ENCODE results near the gene ASCC3.
"Not testable (repeated sequence)": the region's sequence is repeated elsewhere in the genome, so short reads cannot be mapped to it uniquely, and the experiment has no call there.

ASCC3 gene, protein sequence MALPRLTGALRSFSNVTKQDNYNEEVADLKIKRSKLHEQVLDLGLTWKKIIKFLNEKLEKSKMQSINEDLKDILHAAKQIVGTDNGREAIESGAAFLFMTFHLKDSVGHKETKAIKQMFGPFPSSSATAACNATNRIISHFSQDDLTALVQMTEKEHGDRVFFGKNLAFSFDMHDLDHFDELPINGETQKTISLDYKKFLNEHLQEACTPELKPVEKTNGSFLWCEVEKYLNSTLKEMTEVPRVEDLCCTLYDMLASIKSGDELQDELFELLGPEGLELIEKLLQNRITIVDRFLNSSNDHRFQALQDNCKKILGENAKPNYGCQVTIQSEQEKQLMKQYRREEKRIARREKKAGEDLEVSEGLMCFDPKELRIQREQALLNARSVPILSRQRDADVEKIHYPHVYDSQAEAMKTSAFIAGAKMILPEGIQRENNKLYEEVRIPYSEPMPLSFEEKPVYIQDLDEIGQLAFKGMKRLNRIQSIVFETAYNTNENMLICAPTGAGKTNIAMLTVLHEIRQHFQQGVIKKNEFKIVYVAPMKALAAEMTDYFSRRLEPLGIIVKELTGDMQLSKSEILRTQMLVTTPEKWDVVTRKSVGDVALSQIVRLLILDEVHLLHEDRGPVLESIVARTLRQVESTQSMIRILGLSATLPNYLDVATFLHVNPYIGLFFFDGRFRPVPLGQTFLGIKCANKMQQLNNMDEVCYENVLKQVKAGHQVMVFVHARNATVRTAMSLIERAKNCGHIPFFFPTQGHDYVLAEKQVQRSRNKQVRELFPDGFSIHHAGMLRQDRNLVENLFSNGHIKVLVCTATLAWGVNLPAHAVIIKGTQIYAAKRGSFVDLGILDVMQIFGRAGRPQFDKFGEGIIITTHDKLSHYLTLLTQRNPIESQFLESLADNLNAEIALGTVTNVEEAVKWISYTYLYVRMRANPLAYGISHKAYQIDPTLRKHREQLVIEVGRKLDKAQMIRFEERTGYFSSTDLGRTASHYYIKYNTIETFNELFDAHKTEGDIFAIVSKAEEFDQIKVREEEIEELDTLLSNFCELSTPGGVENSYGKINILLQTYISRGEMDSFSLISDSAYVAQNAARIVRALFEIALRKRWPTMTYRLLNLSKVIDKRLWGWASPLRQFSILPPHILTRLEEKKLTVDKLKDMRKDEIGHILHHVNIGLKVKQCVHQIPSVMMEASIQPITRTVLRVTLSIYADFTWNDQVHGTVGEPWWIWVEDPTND (N-terminal part only)

DNA sequence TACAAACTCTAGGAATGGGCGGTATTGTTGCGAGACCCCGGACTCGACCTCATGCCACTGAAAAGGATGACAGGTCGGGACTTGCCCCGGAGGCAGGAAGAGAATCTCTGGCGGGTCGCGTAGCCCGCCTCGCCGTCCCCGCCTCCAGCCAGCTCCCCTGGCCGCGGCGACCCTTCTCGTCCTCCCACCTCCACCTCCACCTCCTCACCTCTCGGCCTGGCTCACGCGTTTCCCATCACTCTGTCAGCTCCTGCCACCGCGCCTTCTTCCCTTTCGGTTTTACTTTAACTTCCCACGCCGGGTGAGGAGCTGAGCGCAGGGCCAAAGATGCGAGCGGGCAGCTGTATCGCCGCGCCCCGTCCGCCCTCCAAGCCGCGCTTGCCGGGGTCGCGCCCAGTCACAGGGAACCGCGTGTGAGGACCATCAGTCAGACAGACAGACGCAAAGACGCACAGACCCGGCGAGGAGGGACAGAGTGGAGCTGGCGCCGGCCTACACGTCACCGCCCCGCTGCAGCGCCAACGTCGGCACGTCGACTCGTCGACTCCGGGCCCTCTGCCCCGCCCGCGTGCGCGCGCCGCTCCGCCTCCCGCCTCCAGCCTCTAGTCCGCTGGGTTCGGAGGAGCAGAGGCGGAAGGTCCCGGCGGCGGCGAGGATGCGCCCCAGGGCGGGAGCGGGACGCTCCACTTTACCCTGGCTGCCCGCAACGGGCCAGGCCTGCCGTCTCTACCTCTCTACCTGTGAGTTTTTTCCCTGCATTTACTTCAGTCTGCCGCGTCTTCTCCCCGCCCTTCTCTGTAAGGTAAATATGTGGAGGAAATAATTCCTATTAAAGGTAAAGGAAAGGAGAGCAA, at the start of gene ASCC3:
TSS of gene ASCC3 (minus strand) at position 477 of the 854 bp plus-strand sequence. CDS start 13,332 bp downstream, outside the sequence.
- peak; percentile 95 for DNase-seq

DNA sequence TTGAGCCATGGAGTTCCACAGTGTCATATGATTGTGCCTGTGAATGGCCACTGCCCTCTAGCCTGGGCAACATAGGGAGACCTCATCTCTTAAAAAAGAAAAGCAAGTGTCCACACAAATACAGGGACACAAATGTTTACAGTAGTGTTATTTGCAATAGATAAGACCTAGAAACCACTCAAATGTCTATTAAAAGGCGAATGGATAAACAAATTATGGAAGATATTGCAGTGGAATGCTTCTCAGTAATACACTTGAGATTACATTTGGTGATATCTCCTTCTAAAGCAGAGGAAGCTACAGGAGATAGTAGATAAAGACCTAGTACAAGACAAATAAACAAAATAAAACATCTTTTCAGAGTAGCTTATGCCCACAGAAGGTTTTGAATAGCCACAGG, 44.6 kb upstream of the ASCC3 start:
- DNase-seq = no peak

DNA sequence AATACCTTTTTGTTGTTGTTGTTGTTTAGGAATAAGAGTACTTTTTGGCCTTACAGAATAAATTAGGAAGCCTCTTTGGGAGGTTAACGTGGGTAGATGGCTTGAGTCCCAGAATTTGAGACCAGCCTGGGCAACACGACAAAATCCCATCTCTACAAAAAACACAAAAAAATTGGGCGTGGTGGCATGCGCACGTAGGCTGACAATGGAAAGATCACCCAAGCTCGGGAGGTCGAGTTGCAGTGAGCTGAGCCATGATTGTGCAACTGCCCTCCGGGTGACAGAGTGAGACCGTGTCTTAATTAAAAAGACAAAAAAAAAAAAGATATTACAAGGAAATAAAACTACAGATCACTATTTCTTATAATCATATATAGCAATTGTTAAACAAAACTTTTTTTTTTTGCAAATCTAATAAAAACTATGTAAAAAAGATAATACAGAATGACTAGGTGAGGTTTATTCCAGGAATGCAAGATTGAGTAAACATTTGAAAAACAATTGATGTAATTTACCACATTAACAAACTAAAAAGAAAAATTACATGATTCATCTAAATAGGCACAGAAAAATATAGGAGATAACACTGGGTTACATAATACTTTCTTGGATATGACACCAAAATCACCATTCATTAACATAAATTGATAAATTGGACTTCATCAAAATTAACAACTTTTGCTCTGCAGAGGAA, 43.6 kb upstream of the ASCC3 start:
- DNase-seq = no peak

DNA sequence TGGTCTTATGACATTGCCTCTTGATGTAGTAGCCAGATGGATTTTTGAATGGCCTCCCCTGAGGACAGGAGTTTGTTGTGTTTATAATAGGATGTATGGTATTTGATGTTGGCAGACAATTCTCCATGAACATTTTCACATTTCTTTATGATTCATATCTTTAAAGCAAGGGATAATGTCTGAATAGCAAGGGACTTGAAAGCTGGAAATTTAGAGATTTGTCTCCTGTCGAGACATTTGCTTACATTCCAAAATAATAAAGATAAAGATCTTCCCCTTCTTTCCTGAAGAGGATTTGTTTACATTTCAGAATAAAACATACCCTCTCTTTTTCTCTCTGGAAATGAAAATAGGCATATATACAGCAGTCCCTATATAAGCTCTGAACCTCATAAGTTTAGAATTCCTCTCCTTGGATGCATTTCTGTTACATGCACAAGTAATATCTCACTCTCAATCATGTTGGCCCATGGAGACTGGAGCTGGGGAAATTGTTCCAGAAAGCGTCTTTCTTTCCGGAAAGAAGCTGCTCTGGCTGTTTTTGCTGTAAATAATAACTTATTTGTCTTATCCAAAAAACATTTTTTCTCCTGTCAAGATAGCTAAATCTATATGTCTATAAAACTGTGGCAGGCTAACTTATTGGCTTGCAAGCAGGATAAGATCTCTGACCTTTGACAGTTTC, 42.5 kb upstream of the ASCC3 start:
- DNase-seq = no peak

DNA sequence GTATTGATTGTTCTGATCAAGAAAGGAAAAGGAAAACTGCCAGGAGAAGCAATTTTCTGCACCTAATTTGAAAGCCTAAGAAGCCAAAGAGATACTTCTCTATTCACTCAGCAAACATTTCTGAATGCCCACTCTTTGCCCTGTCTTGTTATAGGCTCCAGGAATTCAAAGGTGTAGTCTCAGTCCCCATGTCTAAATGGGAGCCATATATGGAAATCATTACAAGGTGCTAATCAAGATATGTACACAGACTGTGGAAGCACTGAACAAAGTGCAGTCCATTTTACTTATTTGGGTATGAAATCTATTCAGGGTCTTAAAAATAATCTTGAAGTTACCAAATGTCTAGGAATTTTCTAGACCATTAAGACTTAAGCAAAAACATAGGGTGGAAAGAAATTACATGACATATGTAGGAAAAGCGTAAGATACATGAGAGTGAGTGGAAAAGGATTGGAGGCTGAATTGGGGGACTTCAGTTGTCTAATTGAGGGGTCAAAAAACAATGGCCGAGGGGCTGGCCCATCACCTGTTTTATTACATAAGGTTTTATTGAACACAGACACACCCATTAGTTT, 39.0 kb upstream of the ASCC3 start:
- DNase-seq = no peak

DNA sequence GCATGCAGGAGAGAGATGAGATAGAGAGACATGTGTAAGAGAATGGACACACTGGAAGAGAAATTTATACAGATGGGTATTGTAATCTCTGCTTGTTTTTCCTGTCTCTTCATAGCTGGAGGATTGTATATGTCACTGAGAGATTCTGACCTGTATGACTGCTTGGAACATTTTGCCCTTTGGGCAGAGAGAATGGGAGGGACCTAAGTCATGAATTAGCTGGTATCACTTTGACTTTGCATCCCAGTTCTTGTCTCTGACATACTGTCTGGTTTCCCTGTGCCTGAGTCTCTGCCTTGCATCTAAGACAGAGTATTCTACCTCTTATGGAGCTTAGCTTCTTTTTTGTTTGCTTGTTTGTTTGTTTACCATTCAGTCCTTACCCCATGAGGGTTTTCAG, 37.0 kb upstream of the ASCC3 start:
- no peak for DNase-seq

DNA sequence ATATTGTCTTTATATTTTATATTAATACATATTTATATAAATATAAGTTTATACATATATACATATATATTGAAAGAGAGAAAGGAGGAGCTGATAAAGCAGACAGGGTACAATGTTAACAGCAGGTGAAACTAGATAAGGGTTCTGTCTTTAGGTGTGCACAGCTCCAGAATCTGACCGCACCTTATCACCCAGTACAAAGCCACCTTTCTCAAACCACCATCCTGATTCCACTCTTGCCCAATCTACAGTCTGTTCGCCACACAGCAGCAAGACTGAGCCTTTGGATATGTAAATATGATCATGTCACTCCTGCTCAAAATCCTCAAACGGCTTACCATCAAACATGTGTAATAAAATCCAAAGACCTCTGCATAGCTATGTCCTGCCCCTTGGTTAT, 34.7 kb upstream of the ASCC3 start:
- peak; percentile 26 for DNase-seq

DNA sequence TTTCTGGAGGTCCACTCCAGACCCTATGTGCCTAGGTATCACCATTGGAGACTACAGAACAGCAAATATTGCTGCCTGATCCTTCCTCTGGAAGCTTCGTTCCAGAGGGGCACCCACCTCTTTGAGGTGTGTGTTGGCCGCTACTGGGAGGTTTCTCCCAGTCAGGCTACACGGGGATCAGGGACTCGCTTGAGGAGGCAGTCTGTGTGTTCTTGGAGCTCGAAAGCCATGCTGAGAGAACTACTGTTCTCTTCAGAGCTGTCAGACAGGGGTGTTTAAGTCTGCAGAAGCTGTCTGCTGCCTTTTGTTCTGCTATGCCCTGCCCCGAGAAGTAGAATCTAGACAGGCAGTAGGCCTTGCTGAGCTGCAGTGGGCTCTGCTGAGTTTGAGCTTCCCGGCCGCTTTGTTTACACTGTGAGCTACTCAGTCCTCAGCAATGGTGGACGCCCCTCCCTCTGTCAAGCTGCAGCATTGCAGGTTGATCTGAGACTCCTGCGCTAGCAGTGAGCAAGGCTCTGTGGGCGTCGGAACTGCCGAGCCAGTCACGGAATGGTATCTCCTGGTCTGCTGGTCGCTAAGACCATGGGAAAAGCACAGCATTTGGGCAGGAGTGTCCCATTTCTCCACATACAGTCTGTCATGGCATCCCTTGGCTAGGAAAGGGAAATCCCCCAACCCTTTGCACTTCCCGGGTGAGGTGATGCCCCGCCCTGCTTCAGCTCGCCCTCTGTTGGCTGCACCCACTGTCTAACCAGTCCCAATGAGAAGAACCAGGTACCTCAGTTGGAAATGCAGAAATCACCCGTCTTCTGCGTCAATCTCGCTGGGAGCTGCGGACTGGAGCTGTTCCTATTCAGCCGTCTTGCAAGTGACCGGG, 32.5 kb upstream of the ASCC3 start:
- DNase-seq = no peak

DNA sequence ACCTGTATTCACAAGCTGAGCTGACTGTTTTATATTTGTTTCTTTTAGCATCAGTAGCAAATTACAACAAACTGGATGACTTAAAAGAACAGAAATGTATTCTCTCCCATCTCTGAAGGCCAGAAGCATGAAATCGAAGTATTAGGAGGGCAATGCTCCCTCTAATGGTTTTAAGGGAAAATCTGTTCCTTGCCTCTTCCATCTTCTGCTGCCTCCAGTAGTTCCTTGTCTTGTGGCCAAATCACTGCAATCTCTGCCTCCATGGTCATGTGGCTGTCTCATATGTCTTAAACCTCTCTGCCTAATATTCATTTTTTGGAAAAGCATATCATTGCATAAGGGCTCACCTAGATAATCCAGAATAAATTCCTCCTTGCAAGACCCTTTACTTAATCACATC, 25.2 kb upstream of the ASCC3 start:
- no peak for DNase-seq

DNA sequence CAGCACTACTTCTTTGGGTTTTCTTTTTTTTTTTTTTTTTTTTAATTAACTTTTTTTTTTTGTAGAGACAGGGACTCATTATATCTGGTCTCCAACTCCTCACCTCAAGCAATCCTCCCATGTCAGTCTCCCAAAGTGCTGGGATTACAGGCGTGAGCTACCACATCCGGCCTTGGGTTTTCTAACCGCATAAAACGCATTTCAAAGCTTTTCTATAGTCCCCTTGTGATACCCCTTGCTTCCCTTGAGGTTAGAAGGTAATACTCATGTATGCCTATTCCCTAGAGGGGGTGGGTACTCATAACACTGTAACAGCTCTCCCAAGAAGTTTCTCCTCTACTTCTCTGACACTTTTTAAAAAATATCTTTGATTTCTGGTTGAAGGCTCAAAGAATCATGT, 23.9 kb upstream of the ASCC3 start:
- DNase-seq = no peak

DNA sequence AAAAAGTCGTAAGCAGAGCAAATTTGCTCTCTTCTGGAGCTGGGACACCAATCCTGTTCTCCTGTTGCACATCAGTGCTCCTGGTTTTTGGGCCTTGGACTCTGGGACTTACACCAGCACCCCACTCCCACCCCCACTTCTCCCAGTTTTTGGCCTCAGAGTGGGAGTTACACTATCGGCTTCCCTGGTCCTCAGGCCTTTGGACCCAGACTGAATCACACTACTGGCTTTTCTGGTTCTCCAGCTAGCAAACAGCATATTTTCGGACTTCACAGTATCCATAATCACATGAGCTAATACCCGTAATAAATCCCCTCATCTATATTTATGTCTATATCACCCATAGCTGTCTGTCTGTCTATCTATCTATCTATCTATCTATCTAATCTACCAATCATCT, 23.2 kb upstream of the ASCC3 start:
- no peak for DNase-seq

DNA sequence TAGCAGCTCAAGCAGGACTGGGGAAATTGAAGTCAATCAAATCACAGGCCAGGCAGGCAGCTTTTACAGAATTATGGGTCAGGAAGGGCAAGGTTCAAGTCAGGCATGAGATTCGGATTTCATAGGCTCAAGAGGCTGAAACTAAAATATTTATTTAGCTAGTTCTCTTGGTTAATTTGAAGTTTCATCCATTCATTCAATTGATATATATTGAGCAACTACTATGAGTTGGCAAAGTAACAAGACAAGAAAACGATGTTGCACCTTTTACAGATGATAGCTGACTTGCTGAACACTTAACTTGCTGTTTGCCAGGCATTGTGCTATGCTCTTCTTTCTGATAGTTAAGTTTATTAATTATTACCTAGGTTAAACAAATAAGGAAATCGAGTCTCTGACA, 20.5 kb upstream of the ASCC3 start:
- DNase-seq = no peak

DNA sequence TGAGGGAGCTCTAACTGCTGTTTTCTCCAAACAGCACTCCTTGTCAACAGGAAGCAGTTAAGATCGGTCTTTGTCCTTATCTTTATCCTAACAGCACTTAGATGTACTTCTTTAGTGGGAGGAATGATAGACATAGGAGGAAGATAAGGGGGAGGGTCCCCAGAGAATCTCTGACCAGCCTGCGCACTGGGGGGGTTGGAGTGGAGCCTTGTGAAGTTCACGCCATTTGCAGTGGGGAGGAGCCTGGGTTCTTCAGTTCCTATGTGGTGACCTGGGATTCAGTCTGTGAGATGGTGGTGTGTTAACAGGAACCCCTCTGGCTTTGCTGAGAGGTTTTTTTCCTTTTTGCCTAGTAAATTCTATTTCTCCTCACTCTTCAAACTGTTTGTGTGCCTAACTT, 18.1 kb upstream of the ASCC3 start:
- DNase-seq = no peak

DNA sequence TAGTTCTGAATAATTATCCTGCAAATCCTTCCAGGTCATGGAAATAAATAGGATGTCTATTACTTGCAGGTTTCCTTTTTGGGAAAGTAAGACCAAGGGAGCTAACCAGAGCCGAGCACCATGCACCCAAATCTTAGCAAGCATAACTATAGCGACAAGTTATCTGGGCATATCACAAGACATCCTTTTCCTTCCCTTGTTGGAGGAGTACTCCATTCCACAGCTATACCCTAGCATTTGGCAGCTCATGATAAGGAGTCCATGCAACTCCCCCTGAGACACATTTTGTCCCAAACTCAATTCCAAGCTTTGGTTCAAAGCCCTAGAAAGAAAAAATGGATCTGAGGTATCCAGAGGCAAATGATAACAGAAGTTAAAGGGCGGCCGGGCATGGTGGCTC, 16.5 kb upstream of the ASCC3 start:
- DNase-seq = no peak

DNA sequence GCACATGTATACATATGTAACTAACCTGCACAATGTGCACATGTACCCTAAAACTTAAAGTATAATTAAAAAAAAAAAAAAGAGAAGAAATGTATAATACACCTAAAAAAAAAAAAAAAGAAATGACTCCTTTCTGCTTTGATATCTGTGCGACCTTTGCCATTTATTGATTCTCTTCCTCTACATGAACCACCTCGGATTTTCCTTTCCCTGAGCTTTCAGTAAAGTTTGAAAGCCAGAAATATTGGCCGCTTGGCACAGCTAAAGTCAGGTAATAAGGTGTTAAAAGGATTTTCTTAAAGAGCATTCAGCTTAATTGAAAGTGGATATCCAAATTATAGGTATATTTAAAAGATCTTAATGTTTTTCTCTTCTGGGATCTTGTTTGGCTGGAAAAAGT, 12.6 kb upstream of the ASCC3 start:
- DNase-seq = no peak

DNA sequence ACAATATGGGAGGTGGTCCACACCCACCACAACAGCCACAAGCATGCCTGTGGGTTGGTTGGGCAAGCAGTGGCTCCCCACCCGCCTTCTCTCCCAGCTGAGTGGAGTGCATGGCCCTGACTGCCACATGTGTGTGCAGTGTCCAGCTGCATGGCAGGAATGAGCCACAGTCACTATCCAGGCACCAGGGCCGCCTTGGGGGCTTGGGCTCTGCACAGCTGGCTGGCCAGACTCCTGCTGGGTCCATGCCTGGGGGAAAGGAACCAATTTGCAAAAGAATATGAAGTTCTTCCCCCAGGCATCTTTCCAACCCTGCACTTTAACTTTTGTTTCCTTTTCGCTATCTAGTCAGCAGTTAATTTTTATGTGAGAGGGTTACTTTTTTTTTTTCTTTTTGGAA, 11.6 kb upstream of the ASCC3 start:
- DNase-seq = peak; percentile 25

DNA sequence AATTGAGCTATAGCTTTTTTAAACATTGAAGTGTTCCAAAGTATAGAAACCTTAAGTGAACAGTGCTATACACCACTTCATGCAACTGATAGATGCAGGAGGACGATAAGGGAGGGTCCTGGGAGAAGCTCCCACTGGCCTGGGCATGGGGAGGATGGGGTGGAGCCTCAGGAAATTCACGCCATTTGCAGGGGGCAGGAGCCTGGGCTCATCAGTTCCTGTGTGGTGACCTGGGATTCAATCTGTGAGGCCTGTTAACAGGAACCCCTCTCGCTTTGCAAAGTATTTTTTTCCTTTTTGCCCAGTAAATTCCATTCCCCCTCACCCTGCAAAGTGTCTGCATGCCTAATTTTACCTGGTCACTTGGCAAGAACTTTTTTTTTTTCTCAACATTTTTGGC, 11.0 kb upstream of the ASCC3 start:
- DNase-seq = no peak

DNA sequence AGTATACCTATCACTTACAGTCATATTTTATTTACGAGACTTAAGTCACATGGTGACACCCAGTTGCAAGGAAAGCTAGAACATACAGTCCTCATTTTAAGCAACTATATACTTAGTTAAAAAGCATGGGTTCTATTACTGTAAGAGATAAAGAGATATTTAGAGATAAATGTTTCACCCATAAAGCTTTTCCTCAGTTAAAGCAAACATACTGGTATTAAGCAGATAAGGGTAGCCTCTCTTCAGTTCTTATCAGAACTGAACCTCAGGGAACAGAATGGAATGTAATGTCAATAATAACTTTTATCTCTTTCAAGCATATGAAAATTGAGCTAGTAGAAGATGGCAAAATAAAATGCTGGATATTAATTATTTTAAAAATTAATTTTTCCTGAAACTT, 9.9 kb upstream of the ASCC3 start:
- peak; percentile 82 for DNase-seq

DNA sequence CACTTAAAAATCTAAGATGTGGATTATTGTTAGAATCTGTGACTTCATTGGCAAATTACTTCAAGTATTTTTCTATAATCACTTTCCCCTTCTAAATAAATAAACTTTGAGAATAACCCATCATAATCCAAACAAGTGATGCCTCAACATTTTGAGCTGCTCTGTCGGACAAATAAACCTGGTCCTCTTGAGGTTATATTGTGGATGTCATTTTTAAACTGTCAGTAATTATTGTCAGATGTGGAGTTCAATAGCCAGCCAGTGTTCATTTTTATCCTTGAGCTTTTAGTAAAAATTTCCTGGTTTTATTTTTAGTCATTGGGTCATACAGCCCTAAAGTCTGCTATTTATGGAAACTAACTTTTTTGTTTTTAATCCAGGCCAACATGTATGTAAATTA, 9.5 kb upstream of the ASCC3 start:
- DNase-seq = not testable (repeated sequence)

DNA sequence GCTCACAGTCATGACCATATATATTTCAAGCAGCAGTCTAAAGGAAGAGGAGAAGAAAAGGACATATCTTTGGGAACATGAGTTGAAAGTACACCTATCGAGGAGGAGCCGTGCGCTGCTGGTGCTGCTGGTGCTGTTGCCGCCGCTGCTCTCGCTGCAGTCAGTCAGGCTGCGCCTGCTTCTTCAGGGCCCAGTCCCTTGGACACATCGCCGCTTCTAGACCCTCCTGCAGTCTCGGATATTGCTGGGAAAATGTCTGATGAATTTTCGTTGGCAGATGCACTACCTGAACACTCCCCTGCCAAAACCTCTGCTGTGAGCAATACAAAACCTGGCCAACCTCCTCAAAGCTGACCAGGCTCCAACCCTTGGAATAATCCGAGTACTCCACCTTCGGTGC, 8.2 kb upstream of the ASCC3 start:
- no peak for DNase-seq
